ENCODE measurements around the gene NENF. TPM values are rescaled to one million over a fixed set of nuclear protein-coding genes. Genes with fewer than 3 reads are reported as not detected.

NENF gene
- total and polyA plus RNA-seq, 8 donors = 23.8 to 97.0 (median 34.5) TPM

DNA sequence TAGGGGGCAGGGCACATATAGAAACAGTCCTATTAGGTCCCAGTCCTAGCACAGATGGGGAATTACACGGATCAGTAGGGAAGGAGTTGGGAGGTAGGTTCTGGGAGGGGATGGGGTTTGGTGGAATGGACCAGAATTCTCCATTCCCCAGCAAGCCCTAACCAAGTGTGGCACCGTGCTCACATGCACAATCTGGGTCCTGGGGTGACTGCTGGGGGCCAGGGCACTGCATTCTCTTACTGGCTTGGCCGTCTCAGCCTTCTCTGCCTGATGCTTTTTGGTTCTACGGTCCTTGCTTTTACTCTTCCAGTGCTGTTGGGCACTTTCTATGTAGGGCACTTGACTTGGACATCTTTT lies 53.9 kb downstream of the NENF start:
- Histone ChIP-seq H3K4me1 (peaks cover 0 to 12% (median 0%) of the 10 kb centered on the region in 3 donors), H3K9me3 (no peaks in the 10 kb centered on the region), H3K27ac (peak overlapping the region in 2 of 4 donors; percentile 54 to 62), H3K27me3 (no peaks in the 10 kb centered on the region), H3K4me3 (no peak overlapping the region), H3K36me3 (no peaks in the 10 kb centered on the region)
- FAIRE-seq (no peak), DNase-seq (no peak), ATAC-seq (no peak)
- TF ChIP-seq CTCF (IDR thresholded peaks at IDR 0.05) = no peak
- WGBS, 2 donors = 68 to 72% methylated on average over 4 of the region's 4 CpGs
- intact Hi-C loops (cut with DNase I) = loop anchor here in 1 of 3 donors (10.0 kb wide), 1 partner anchor 138 kb away; a partner anchor contains a TSS

- H3K4me1 ChIP-seq = peaks cover 0 to 12% (median 0%) of the 10 kb centered on the region in 3 donors
- FAIRE-seq (no peak), DNase-seq (no peak), ATAC-seq (no peak)
- no peak overlapping the region for H3K27ac ChIP-seq
- H3K36me3 ChIP-seq = no peaks in the 10 kb centered on the region
- no peak for TF ChIP-seq CTCF (IDR thresholded peaks at IDR 0.05)
- no peaks in the 10 kb centered on the region for H3K9me3 ChIP-seq
- intact Hi-C loops (cut with DNase I) = loop anchor here in 1 of 3 donors (10.0 kb wide), 1 partner anchor 138 kb away; a partner anchor contains a TSS
- 85 to 91% methylated on average over 2 of the region's 2 CpGs for WGBS, 2 donors
- H3K4me3 ChIP-seq = no peak overlapping the region
- H3K27me3 ChIP-seq = no peaks in the 10 kb centered on the region
Measured at GRCh38 chr1:212487286-212487685, 54.6 kb downstream of the NENF start.

GRCh38 chr1:212487774-212488435 lies 55.2 kb downstream of the NENF start:
- peaks cover 0 to 12% (median 0%) of the 10 kb centered on the region in 3 donors for H3K4me1 ChIP-seq
- peak in 1 of 4 donors; percentile 7 for ATAC-seq
- no peak for FAIRE-seq
- no peaks in the 10 kb centered on the region for H3K9me3 ChIP-seq
- DNase-seq = no peak
- 76 to 80% methylated on average over 7 of the region's 7 CpGs for WGBS, 2 donors
- no peaks in the 10 kb centered on the region for H3K36me3 ChIP-seq
- H3K4me3 ChIP-seq = no peak overlapping the region
- TF ChIP-seq CTCF (IDR thresholded peaks at IDR 0.05) = no peak
- H3K27ac ChIP-seq = peak overlapping the region in 2 of 4 donors; percentile 48 to 54
- intact Hi-C loops (cut with DNase I) = loop anchor here in 1 of 3 donors (10.0 kb wide), 1 partner anchor 137 kb away; a partner anchor contains a TSS
- no peaks in the 10 kb centered on the region for H3K27me3 ChIP-seq

DNA sequence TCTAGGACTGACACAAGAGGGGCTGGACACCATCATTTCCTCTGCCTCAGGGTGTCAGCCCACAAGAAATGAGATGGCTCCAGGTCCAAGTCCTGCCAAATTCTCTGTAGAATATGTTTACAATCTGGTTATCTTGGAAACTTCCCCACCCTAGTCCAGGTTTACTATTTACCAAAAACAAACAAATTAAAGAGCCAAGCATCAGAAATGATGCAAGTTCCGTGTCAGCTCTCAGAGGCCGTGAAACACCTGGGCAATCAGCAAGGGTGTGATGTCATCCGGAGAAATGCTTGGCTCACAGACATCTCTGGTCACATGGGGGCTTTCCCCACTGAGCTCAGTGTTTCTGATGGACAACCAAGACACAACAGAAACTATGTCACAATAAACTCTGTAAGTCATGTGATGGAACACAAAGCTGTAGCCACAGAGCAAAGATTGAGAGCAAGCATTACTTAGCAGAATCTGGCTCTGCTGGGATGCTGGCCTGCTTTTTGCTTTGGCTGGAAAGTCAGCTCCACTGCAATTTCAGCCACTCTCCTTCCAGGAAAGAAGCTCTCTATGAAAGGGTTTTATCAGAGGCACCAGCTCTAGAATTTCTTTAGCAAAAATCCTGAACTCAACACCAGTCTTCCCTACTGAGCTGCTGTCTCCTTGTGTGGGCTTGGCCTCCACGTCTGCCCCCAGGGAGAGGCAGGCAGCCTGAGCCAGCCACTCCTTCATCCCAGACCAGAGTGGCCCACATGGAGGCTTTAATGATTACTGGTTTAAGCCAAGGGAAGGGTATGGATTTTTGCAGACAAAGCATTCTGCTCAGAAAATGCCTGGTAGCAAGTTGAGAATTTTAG lies 55.9 kb downstream of the NENF start:
- ATAC-seq (peak; percentile 74 to 79 (median 78)), FAIRE-seq (no peak), DNase-seq (peak in 4 of 6 donors; percentile 47 to 80 (median 66))
- 34 to 35% methylated on average over 4 of the region's 4 CpGs for WGBS, 2 donors
- no peak for TF ChIP-seq CTCF (IDR thresholded peaks at IDR 0.05)
- Histone ChIP-seq H3K4me1 (peaks cover 0 to 12% (median 0%) of the 10 kb centered on the region in 3 donors), H3K27me3 (no peaks in the 10 kb centered on the region), H3K36me3 (no peaks in the 10 kb centered on the region), H3K9me3 (no peaks in the 10 kb centered on the region), H3K4me3 (no peak overlapping the region), H3K27ac (peak overlapping the region in 2 of 4 donors; percentile 54 to 67)
- intact Hi-C loops (cut with DNase I) = loop anchor here in 1 of 3 donors (10.0 kb wide), 1 partner anchor 136 kb away; a partner anchor contains a TSS
